ENCODE results near the gene LSM12.

LSM12 gene

GRCh38 chr17:44002141-44002848 is 64.2 kb downstream of the LSM12 start:
- no peaks in the 10 kb centered on the region for H3K9me3 ChIP-seq
- peaks cover 0 to 31% (median 29%) of the 10 kb centered on the region in 4 donors for H3K4me1 ChIP-seq
- intact Hi-C loops (cut with DNase I; ENCODE audit: low total_unique reads), result no loop called here
- H3K27me3 ChIP-seq, result peaks cover 16 to 63% of the 10 kb centered on the region in 2 donors
- H3K36me3 ChIP-seq, result no peaks in the 10 kb centered on the region
- TF ChIP-seq CTCF (IDR thresholded peaks at IDR 0.05), result no peak
- DNase-seq, result no peak
- H3K4me3 ChIP-seq, result no peak overlapping the region
- no peak overlapping the region for H3K27ac ChIP-seq

DNA sequence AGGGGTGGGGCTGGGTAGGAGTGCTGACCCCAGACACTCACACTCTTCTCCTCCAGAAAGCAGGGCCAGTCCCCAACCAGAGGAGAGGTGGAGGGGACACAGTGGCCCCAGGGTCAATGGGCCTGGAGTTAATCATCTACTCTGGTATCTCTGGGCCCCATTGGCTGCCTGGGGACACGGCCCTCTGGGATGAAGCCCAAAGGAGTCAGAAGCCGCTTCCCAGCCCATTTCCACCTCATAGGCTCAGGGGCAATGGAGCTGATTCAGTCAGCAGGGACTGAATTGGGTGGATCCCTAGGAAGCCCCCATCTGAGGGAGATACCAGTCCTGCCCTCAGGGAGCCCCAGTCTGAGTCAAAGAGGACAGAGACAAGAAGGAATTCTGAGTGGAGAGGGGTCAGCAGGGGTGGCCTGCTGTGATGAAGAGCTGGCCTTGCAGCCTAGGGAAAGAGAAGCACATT is 65.0 kb downstream of the LSM12 start:
- intact Hi-C loops (cut with DNase I; ENCODE audit: low total_unique reads), result no loop called here
- Histone ChIP-seq H3K4me3 (no peak overlapping the region), H3K9me3 (no peaks in the 10 kb centered on the region), H3K27ac (no peak overlapping the region), H3K4me1 (peaks cover 0 to 23% (median 21%) of the 10 kb centered on the region in 4 donors), H3K36me3 (no peaks in the 10 kb centered on the region), H3K27me3 (peaks cover 16 to 55% of the 10 kb centered on the region in 2 donors)
- DNase-seq, result no peak
- TF ChIP-seq CTCF (IDR thresholded peaks at IDR 0.05), result no peak

DNA sequence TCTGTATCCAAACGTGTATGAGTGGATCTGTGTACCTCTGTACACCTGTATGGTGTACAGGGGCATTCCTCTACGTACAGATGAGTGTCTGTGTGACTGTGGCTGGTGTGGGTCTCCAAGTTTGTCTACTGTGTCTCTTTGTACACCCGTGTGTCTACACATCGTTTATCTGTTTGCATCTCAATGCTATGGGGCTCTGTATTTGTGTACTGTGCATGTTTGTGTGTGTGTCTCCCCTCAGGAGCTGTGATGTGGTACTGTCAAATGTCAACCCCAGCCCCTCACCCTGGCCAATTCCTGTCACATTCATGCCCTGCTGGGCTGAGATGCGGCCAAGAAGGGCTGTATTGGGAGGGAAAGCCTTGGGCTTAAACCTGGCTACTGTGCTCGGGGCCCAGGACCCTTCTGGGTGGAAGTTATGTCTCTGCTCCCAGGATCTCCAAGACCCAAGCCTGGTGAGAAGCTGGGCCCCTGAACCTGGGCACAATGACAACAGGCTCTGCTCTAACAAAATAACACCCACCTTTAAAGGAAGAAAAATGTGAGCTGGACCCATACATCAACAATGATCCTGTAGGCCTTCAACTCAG is 65.5 kb downstream of the LSM12 start:
- H3K27ac ChIP-seq, result no peak overlapping the region
- intact Hi-C loops (cut with DNase I; ENCODE audit: low total_unique reads), result no loop called here
- H3K4me1 ChIP-seq, result peaks cover 0 to 18% (median 16%) of the 10 kb centered on the region in 4 donors
- H3K27me3 ChIP-seq, result peaks cover 14 to 50% of the 10 kb centered on the region in 2 donors
- no peaks in the 10 kb centered on the region for H3K9me3 ChIP-seq
- no peak for TF ChIP-seq CTCF (IDR thresholded peaks at IDR 0.05)
- H3K4me3 ChIP-seq, result no peak overlapping the region
- DNase-seq, result no peak
- H3K36me3 ChIP-seq, result no peaks in the 10 kb centered on the region

DNA sequence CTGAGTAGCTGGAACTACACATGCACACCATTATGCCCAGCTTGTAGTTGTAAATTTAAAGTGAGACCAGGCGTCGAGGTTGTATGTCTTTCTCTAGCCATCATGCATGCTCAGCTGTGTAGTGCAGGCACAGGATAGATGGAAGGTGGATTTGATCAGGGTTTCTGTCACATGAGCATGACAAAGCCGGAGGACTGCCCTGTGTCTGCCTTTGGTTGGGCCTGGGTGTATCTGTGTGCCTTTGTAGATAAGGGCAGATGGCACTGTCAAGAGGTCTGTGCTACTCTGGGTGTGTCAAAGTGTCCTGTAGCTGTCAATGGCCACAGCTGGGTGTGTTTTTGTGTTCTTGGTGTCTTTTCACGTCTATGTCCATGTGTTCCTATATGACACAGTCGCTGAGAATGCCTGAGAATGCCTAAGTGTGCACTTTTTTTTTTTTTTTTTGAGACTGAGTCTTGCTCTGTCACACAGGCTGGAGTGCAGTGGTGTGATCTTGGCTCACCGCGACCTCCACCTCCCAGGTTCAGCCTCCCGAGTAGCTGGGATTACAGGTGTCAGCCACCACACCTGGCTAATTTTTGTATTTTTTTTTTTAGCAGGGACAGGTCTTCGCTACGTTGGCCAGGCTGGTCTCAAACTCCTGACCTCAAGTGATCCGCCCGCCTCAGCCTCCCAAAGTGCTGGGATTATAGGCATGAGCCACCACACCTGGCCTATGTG is 66.2 kb downstream of the LSM12 start:
- H3K4me3 ChIP-seq, result no peak overlapping the region
- intact Hi-C loops (cut with DNase I; ENCODE audit: low total_unique reads), result no loop called here
- TF ChIP-seq CTCF (IDR thresholded peaks at IDR 0.05), result no peak
- peaks cover 8 to 43% of the 10 kb centered on the region in 2 donors for H3K27me3 ChIP-seq
- H3K36me3 ChIP-seq, result no peaks in the 10 kb centered on the region
- DNase-seq, result no peak
- H3K4me1 ChIP-seq, result peaks cover 0 to 11% (median 9%) of the 10 kb centered on the region in 4 donors
- no peak overlapping the region for H3K27ac ChIP-seq
- no peaks in the 10 kb centered on the region for H3K9me3 ChIP-seq

DNA sequence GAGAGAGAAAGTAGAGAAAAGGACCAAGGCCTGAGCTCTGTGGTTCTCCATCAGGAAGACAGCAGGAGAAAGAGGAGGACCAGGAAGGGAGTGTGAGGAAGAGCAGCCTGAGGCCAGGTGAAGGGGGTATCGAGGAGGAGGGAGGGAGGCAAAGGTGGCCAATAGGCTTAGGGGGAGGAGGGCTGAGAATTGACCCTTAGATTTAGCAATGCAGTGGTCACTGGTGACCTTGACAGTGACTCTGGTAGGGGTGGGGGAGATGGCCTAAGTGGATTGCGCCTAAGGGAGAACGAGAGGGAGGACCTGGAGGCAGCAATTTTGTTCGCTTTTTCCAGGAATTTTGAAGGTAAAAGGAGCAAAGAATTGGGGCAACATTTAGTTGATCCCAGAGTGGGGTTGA is 67.4 kb downstream of the LSM12 start:
- no peak for TF ChIP-seq CTCF (IDR thresholded peaks at IDR 0.05)
- no peak overlapping the region for H3K27ac ChIP-seq

More for the DNA sequence above, 67.4 kb downstream of the LSM12 start:
- Histone ChIP-seq H3K9me3 (no peaks in the 10 kb centered on the region), H3K27me3 (peaks cover 0 to 30% of the 10 kb centered on the region in 2 donors), H3K4me3 (no peak overlapping the region), H3K4me1 (peaks cover 0 to 9% (median 6%) of the 10 kb centered on the region in 4 donors), H3K36me3 (no peaks in the 10 kb centered on the region)
- DNase-seq, result no peak
- intact Hi-C loops (cut with DNase I; ENCODE audit: low total_unique reads), result loop anchor here (10.0 kb wide), 1 partner anchor 124 kb away; no protein-coding TSS in a partner anchor

Data from tibial artery (tissue), 4 donors.